ENCODE measurements around the gene RHEX. TPM values are rescaled to one million over a fixed set of nuclear protein-coding genes. Genes with fewer than 3 reads are reported as not detected.

RHEX gene
- total RNA-seq, 1 donor from 2014 or later, result 34.8 TPM

GRCh38 chr1:206065547-206066145, 12.7 kb downstream of the RHEX start:
- ATAC-seq (ENCODE audit: low read depth), result no peak
- ChIA-PET CTCF (interaction anchor here (1.9 kb wide), 1 partner anchor 35 kb away, joined by 5 read pairs; no protein-coding TSS in a partner anchor), POLR2A (interaction anchor here (2.2 kb wide), 1 partner anchor 15 kb away, joined by 13 read pairs; no protein-coding TSS in a partner anchor)
- intact Hi-C loops (cut with micrococcal nuclease), result loop anchor here (1.0 to 2.0 kb wide), 3 partner anchors 15 to 41 kb away; no protein-coding TSS in a partner anchor
- H3K36me3 Mint-ChIP-seq (ENCODE audit: low read depth), result peaks cover 73% of the 10 kb centered on the region
- peak overlapping the region; percentile 85 for H3K27ac Mint-ChIP-seq
- peaks cover 65% of the 10 kb centered on the region for H3K4me1 Mint-ChIP-seq
- H3K27me3 Mint-ChIP-seq, result no peaks in the 10 kb centered on the region
- no peaks in the 10 kb centered on the region for H3K9me3 Mint-ChIP-seq
- TF ChIP-seq CTCF (IDR thresholded peaks at IDR 0.05), result no peak
- no peak overlapping the region for H3K4me3 Mint-ChIP-seq
- DNase-seq, result no peak

- peak overlapping the region; percentile 73 for H3K4me3 Mint-ChIP-seq
- ChIA-PET POLR2A (interaction anchor here (0.8 to 2.2 kb wide), 10 partner anchors 12 to 294 kb away, joined by 3 to 13 read pairs (median 7); no protein-coding TSS in a partner anchor), CTCF (interaction anchor here (1.2 to 1.9 kb wide), 3 partner anchors 36 to 39 kb away, joined by 5 to 18 read pairs (median 5); no protein-coding TSS in a partner anchor)
- H3K9me3 Mint-ChIP-seq, result no peaks in the 10 kb centered on the region
- TF ChIP-seq CTCF (IDR thresholded peaks at IDR 0.05), result no peak
- peaks cover 57% of the 10 kb centered on the region for H3K4me1 Mint-ChIP-seq
- no peak for DNase-seq
- intact Hi-C loops (cut with micrococcal nuclease), result loop anchor here (1.0 to 2.0 kb wide), 3 partner anchors 16 to 40 kb away; no protein-coding TSS in a partner anchor
- H3K27ac Mint-ChIP-seq, result peak overlapping the region; percentile 85
- peaks cover 73% of the 10 kb centered on the region for H3K36me3 Mint-ChIP-seq (ENCODE audit: low read depth)
- ATAC-seq (ENCODE audit: low read depth), result peak; percentile 78
- H3K27me3 Mint-ChIP-seq, result no peaks in the 10 kb centered on the region
These were observed 13.7 kb downstream of the RHEX start for GRCh38 chr1:206066479-206067171.

GRCh38 chr1:206067486-206068227, 14.7 kb downstream of the RHEX start:
- ChIA-PET POLR2A (interaction anchor here (0.8 to 2.2 kb wide), 12 partner anchors 12 to 296 kb away, joined by 3 to 13 read pairs (median 7); no protein-coding TSS in a partner anchor), CTCF (interaction anchor here (1.2 to 1.5 kb wide), 2 partner anchors 37 to 38 kb away, joined by 5 to 18 read pairs; no protein-coding TSS in a partner anchor)
- DNase-seq (no peak), ATAC-seq (ENCODE audit: low read depth) (peak; percentile 28)
- TF ChIP-seq CTCF (IDR thresholded peaks at IDR 0.05), result no peak
- no peaks in the 10 kb centered on the region for H3K9me3 Mint-ChIP-seq
- H3K4me3 Mint-ChIP-seq, result peak overlapping the region; percentile 73
- H3K4me1 Mint-ChIP-seq, result peaks cover 52% of the 10 kb centered on the region
- no peaks in the 10 kb centered on the region for H3K27me3 Mint-ChIP-seq
- intact Hi-C loops (cut with micrococcal nuclease), result loop anchor here (2.0 kb wide), 1 partner anchor 39 kb away; no protein-coding TSS in a partner anchor
- H3K36me3 Mint-ChIP-seq (ENCODE audit: low read depth), result peaks cover 66% of the 10 kb centered on the region
- H3K27ac Mint-ChIP-seq, result peak overlapping the region; percentile 85

- intact Hi-C loops (cut with micrococcal nuclease), result no loop called here
- Mint-ChIP-seq H3K27me3 (no peaks in the 10 kb centered on the region), H3K9me3 (no peaks in the 10 kb centered on the region), H3K36me3 (ENCODE audit: low read depth) (peaks cover 64% of the 10 kb centered on the region), H3K4me1 (peaks cover 46% of the 10 kb centered on the region), H3K4me3 (peak overlapping the region; percentile 73), H3K27ac (peak overlapping the region; percentile 85)
- ChIA-PET CTCF (interaction anchor here (1.4 to 2.0 kb wide), 4 partner anchors 37 to 91 kb away, joined by 3 to 18 read pairs (median 6); no protein-coding TSS in a partner anchor), POLR2A (interaction anchor here (1.0 to 2.2 kb wide), 7 partner anchors 11 to 37 kb away, joined by 3 to 7 read pairs (median 7); no protein-coding TSS in a partner anchor)
- DNase-seq (no peak), ATAC-seq (ENCODE audit: low read depth) (peak; percentile 7)
- no peak for TF ChIP-seq CTCF (IDR thresholded peaks at IDR 0.05)
These were observed 15.3 kb downstream of the RHEX start for GRCh38 chr1:206068314-206068713.
